Measurements from ENCODE around the gene ZNF527. TPM values are rescaled to one million over a fixed set of nuclear protein-coding genes. Genes with fewer than 3 reads are reported as not detected.

The ZNF527 gene
- total and polyA plus RNA-seq, 9 of the 15 experiments (the other 6 are each of a cell fraction or from before 2014, with no cell fraction given) = 0.18 to 1.4 (median 0.86) TPM

DNA sequence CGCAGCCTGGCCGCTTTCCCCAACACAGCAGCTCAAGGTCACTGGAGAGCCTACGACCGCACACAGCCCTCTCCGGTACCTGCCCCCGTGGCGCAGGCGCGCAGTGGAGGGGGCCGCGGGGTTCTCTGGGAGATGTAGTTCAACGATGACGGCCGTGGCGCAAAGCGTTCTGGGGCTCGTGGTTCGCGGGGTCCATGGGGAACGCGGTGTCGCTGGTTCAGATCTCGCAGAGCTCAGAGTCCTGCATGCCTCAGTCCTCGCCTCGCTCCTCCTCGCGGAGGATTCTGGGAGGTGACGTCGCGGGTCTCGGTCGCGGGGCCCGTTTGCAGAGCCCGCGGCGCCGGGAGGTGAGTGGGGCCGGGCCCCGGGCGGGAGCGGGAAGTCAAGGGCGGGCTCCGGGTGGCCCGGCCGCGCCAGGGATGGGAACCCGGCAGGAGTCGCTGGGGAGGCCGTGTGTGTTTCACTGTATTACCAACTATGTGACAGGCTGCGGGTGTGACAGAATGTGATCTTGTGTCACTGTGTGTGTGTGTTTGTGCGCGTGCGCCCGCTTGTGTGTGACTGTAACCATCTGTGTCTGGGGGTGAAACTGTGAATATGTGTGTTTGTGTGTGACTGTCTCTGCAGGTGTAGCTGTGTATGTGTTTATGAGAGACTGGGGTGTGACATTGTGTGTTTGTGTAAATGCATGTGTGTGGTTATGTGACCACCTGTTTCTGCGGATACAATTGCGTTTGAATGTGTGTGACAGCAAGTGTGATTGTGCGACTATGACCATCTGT is at the start of gene ZNF527 (continued):
- TF ChIP-seq ZBTB43 (CRISPR knock-in tag; IDR thresholded peaks at IDR 0.05) = no peak
- TF ChIP-seq, protein P1, sequence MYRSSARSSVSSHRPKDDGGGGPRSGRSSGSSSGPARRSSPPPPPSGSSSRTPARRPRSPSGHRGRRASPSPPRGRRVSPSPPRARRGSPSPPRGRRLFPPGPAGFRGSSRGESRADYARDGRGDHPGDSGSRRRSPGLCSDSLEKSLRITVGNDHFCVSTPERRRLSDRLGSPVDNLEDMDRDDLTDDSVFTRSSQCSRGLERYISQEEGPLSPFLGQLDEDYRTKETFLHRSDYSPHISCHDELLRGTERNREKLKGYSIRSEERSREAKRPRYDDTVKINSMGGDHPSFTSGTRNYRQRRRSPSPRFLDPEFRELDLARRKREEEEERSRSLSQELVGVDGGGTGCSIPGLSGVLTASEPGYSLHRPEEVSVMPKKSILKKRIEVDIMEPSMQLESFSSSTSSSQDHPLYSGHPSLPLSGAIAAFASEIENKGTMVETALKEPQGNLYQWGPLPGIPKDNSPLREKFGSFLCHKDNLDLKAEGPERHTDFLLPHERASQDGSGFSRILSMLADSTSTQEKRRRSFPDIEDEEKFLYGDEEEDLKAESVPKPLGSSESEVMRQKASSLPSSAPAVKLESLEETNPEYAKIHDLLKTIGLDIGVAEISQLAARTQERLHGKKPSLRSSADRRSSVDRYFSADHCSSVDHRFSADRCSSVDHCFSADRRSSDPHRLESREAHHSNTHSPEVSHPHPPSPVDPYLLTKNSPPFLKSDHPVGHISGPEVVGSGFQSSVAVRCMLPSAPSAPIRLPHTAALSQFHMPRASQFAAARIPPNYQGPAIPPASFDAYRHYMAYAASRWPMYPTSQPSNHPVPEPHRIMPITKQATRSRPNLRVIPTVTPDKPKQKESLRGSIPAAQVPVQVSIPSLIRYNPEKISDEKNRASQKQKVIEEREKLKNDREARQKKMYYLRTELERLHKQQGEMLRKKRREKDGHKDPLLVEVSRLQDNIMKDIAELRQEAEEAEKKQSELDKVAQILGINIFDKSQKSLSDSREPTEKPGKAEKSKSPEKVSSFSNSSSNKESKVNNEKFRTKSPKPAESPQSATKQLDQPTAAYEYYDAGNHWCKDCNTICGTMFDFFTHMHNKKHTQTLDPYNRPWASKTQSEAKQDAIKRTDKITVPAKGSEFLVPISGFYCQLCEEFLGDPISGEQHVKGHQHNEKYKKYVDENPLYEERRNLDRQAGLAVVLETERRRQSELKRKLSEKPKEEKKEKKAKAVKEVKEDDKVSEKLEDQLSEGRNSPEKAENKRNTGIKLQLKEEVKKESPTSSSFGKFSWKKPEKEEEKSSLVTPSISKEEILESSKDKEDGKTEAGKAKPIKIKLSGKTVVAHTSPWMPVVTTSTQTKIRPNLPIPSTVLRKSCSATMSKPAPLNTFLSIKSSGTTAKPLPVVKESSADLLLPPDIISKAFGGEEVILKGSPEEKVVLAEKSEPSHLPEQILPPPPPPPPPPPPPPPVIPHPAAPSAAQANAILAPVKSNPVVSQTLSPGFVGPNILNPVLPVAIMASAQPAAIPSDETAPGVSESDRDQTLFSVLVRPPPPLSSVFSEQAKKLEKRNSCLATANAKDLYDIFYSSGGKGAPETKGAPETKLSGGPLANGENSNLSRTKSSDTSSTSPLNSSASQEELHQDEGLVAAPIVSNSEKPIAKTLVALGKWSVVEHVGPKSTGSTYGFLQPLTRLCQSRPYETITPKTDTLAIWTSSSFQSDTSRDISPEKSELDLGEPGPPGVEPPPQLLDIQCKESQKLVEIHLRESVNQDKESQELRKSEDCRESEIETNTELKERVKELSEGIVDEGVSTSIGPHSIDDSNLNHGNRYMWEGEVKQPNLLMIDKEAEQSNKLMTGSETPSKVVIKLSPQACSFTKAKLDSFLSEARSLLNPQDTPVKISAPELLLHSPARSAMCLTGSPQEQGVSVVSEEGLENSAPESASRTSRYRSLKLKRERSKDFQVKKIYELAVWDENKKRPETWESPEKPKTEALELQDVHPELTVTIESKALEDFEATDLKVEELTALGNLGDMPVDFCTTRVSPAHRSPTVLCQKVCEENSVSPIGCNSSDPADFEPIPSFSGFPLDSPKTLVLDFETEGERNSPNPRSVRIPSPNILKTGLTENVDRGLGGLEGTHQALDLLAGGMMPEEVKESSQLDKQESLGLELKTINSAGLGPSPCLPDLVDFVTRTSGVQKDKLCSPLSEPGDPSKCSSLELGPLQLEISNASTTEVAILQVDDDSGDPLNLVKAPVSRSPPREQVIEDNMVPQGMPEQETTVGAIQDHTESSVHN (IDR thresholded peaks at IDR 0.05; ENCODE audit: borderline replicate concordance in 1 of 2, low read depth in 1 of 2) = no peak
- no peak for TF ChIP-seq CBX3 (IDR thresholded peaks at IDR 0.05; ENCODE audit: borderline replicate concordance in 1 of 2, low read length in 2 of 2)
- no peak for TF ChIP-seq TRIM24 (IDR thresholded peaks at IDR 0.05)
- TF ChIP-seq, protein P2, sequence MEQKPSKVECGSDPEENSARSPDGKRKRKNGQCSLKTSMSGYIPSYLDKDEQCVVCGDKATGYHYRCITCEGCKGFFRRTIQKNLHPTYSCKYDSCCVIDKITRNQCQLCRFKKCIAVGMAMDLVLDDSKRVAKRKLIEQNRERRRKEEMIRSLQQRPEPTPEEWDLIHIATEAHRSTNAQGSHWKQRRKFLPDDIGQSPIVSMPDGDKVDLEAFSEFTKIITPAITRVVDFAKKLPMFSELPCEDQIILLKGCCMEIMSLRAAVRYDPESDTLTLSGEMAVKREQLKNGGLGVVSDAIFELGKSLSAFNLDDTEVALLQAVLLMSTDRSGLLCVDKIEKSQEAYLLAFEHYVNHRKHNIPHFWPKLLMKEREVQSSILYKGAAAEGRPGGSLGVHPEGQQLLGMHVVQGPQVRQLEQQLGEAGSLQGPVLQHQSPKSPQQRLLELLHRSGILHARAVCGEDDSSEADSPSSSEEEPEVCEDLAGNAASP (IDR thresholded peaks at IDR 0.05) = no peak
- no peak for TF ChIP-seq NR2C1 (IDR thresholded peaks at IDR 0.05)
- peak; percentile 72 for TF ChIP-seq NR2C1 (tag; IDR thresholded peaks at IDR 0.05)
- no peak for TF ChIP-seq CBFA2T3 (IDR thresholded peaks at IDR 0.05)
- TF ChIP-seq ARID1B (IDR thresholded peaks at IDR 0.05) = no peak
- no peak for TF ChIP-seq ZNF699 (CRISPR knock-in tag; IDR thresholded peaks at IDR 0.05; ENCODE audit: insufficient replicate concordance)
- no peak for TF ChIP-seq SMARCA5 (IDR thresholded peaks at IDR 0.05)
- no peak for TF ChIP-seq ETV5 (CRISPR knock-in tag; IDR thresholded peaks at IDR 0.05; ENCODE audit: low read depth)
- no peak for TF ChIP-seq SNIP1 (IDR thresholded peaks at IDR 0.05; ENCODE audit: low read depth)
- TF ChIP-seq MEF2A (IDR thresholded peaks at IDR 0.05; ENCODE audit: control insufficient read depth, low read depth, low read length) = no peak
- no peak for TF ChIP-seq ZKSCAN8 (CRISPR knock-in tag; IDR thresholded peaks at IDR 0.05)
- TF ChIP-seq PTTG1 (tag; IDR thresholded peaks at IDR 0.05; ENCODE audit: low read depth) = no peak

Data from K562 (cell line).